Lower leg skin (tissue), 4 donors: ENCODE data around the gene CALHM6. TPM values are rescaled to one million over a fixed set of nuclear protein-coding genes. Genes with fewer than 3 reads are reported as not detected.

ENCODE experiments used
- DNase-seq, 2 donors: peaks; one replicate each; pipeline ENCODE4 v3.0.0-alpha.2; 2019; ENCODE audit warnings: low spot score in 2 of 2
- H3K4me3 ChIP-seq: fragments of 200-600 bp; sonication (generic); 2 replicates; pipeline ENCODE4 v1.5.1; 2017; ENCODE audit warnings: mild to moderate bottlenecking, low read depth; ENCODE audit not compliant: poor library complexity, severe bottlenecking
- CTCF ChIP-seq, 3 donors: fragments of 450-650 bp; IDR thresholded peaks; one replicate each; pipeline ENCODE4 v1.5.1; 2016; ENCODE audit warnings: antibody characterized with exemption in 3 of 3, mild to moderate bottlenecking in 3 of 3, moderate library complexity in 2 of 3
- POLR2A ChIP-seq, 2 donors: fragments of 450-650 bp; IDR thresholded peaks; one replicate each; pipeline ENCODE4 v1.6.1; 2016 to 2017; ENCODE audit warnings: antibody characterized with exemption in 2 of 2, mild to moderate bottlenecking in 1 of 2, moderate library complexity in 1 of 2
- WGBS, 2 donors: methylation state at CpG; one replicate each; pipeline ENCODE4 v1.1.5; 2018; 5-methylcytosine and 5-hydroxymethylcytosine counted together
- intact Hi-C: fragments of 100-400 bp; cut with DNase I; formaldehyde crosslinking; loops from one replicate; pipeline ENCODE4 v1.15.0; 2023; ENCODE audit warnings: low total_unique reads
- total RNA-seq, 4 donors: library from RNA; depleted of rRNA; stranded (reverse); fragments of >200 nt; gene quantifications; one replicate each; pipeline ENCODE4 v1.1.0, GENCODE V29; 2016

The CALHM6 gene
- total RNA-seq, 4 donors from 2014 or later, result 0.65 to 3.3 (median 2.6) TPM; not detected in 1

DNA sequence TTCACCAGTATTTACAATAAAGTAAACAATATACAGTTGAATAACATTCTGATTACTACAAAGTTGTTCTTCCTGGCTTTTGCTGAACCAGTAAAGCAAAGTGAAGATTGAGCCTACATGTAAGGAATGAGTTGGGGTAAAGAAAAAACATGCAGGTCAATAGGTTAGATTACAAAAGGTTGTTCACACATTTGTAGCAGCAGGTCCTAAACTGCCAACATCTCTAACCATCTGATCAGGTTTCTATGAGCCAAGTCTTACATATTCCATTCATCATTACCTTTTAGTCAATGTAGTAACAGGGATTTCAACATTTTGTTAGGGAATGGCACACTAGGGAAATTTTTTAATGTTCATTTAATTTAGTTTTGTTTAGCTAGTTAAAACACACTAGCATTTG lies 9.3 kb upstream of the CALHM6 start:
- intact Hi-C loops, result no loop called here
- TF ChIP-seq CTCF (IDR thresholded peaks at IDR 0.05) (no peak), POLR2A (IDR thresholded peaks at IDR 0.05) (no peak)
- H3K4me3 ChIP-seq, result no peak overlapping the region
- DNase-seq, result no peak

DNA sequence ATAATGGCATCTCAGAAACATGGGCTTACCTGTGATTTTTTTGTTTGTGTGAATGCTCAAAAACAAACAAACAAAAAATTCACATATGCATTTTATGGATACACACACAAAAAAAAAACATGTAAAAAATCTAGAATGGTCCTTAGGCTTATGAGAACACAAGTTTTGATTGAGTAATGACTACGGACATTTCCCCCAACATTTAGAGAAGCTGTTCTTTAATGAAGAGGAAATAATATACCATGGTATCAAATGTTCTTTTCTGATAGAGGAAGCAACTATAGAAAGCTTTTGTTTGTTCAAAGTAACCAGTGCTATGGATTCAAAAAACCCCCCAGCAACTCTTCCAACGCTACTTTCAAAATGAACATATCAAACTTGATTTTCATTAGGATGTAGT lies 8.6 kb upstream of the CALHM6 start:
- 85 to 94% methylated on average over 2 of the region's 2 CpGs for WGBS, 2 donors
- TF ChIP-seq CTCF (IDR thresholded peaks at IDR 0.05) (no peak), POLR2A (IDR thresholded peaks at IDR 0.05) (no peak)
- H3K4me3 ChIP-seq, result no peak overlapping the region
- intact Hi-C loops, result no loop called here
- DNase-seq, result no peak

DNA sequence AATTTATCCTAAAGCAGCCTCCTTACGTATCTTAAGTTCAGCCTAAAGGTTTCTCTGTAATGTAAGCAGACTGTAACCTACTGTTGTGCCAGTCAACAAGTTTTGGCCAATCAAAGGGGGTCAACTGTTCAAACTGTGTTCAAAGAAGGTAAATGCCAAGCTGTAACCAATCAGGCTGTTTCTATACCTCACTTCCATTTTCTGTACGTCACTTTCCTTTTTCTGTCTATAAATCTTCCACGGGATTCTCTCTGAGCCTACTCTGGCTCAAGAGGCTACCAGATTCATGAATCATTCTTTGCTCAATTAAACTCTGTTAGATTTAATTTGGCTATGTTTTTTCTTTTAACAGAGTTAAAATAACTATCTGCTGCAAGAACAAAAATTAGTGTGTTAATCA lies 5.1 kb upstream of the CALHM6 start:
- DNase-seq, result no peak
- no peak for TF ChIP-seq POLR2A (IDR thresholded peaks at IDR 0.05)
- H3K4me3 ChIP-seq, result no peak overlapping the region
- intact Hi-C loops, result no loop called here
- WGBS, 2 donors, result 88 to 89% methylated on average over 3 of the region's 3 CpGs

DNA sequence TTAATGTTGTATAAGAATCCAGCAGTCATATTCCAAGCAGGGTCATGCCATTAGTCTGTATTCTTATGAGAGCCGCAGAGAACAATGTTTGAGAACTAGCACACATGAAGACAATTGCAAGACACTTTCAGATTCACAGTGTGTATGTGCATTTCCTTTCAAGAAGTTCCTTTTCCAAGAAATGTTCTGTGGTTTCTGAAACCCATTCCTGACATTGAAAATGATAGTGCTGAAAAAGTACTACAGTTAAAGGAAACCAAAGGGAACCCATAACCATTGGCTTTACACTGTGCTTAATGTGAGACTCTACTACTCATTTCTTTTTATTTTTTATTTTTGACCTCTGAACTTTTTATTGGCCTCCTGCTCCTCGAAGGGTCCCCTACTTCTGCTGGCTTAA lies 4.2 kb upstream of the CALHM6 start:
- H3K4me3 ChIP-seq, result no peak overlapping the region
- intact Hi-C loops, result no loop called here
- WGBS, 2 donors, result 72 to 77% methylated on average over 2 of the region's 2 CpGs
- no peak for DNase-seq
- no peak for TF ChIP-seq CTCF (IDR thresholded peaks at IDR 0.05)
- no peak for TF ChIP-seq POLR2A (IDR thresholded peaks at IDR 0.05)

GRCh38 chr6:116458264-116458663 lies 2.9 kb upstream of the CALHM6 start:
- 91 to 92% methylated on average over 9 of the region's 9 CpGs for WGBS, 2 donors
- no peak for DNase-seq

DNA sequence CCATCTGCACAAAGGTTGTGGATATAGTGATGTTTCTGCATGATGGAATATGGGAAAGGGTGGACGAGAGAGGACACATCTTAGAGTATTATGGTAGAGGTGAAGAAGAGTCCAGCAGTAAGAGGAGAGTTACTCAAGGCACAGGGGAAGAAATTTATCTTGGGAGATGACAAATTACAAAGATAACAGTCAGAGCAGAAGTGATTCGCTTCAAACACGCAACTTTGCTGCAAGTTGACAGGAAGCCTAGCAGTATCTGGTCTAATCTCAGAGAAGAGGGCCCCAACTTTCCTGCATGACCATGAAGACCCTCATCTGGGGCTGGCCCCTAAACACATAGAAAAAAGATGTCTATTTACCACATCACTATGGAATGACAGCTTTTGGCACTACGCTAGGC lies 1.2 kb upstream of the CALHM6 start:
- intact Hi-C loops, result no loop called here
- no peak overlapping the region for H3K4me3 ChIP-seq
- WGBS, 2 donors, result 93 to 94% methylated on average over 4 of the region's 4 CpGs
- TF ChIP-seq POLR2A (IDR thresholded peaks at IDR 0.05) (no peak), CTCF (IDR thresholded peaks at IDR 0.05) (no peak)
- DNase-seq, result no peak

More at GRCh38 chr6:116458264-116458663, 2.9 kb upstream of the CALHM6 start:
- H3K4me3 ChIP-seq, result no peak overlapping the region
- TF ChIP-seq POLR2A (IDR thresholded peaks at IDR 0.05), result no peak
- no peak for TF ChIP-seq CTCF (IDR thresholded peaks at IDR 0.05)
- intact Hi-C loops, result no loop called here
